Measurements from ENCODE around the gene MAPK4.

The MAPK4 gene

DNA sequence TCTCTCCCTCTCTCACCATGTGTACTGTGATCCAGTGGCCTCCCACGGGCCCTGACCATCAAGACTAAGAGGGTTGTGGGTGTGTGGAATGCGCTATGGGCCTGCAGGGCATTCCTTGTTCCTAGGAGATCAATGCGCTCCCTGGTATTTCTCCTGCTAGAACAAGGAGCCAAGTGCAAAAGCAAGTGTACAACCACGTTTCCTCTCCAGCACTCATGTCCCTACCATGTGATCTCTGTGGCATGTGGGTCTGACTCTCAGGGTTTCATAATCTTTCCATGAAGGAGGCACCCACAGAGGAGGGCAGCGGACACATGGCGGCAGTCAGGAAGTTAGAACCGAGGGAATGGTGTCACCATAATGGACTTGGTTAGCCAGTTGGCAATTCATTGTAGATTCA lies 91.4 kb downstream of the MAPK4 start:
- H3K36me3 ChIP-seq = no peaks in the 10 kb centered on the region
- no peak overlapping the region for H3K27ac ChIP-seq
- no peaks in the 10 kb centered on the region for H3K27me3 ChIP-seq (ENCODE audit: insufficient read depth, low read depth, severe bottlenecking)
- H3K4me3 ChIP-seq (ENCODE audit: low read depth, low read length) = no peak overlapping the region
- peaks cover 3% of the 10 kb centered on the region for H3K9me3 ChIP-seq (ENCODE audit: severe bottlenecking)
- DNase-seq = no peak
- TF ChIP-seq, protein P1, sequence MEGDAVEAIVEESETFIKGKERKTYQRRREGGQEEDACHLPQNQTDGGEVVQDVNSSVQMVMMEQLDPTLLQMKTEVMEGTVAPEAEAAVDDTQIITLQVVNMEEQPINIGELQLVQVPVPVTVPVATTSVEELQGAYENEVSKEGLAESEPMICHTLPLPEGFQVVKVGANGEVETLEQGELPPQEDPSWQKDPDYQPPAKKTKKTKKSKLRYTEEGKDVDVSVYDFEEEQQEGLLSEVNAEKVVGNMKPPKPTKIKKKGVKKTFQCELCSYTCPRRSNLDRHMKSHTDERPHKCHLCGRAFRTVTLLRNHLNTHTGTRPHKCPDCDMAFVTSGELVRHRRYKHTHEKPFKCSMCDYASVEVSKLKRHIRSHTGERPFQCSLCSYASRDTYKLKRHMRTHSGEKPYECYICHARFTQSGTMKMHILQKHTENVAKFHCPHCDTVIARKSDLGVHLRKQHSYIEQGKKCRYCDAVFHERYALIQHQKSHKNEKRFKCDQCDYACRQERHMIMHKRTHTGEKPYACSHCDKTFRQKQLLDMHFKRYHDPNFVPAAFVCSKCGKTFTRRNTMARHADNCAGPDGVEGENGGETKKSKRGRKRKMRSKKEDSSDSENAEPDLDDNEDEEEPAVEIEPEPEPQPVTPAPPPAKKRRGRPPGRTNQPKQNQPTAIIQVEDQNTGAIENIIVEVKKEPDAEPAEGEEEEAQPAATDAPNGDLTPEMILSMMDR (IDR thresholded peaks at IDR 0.05; ENCODE audit: low read depth, low read length) = no peak

DNA sequence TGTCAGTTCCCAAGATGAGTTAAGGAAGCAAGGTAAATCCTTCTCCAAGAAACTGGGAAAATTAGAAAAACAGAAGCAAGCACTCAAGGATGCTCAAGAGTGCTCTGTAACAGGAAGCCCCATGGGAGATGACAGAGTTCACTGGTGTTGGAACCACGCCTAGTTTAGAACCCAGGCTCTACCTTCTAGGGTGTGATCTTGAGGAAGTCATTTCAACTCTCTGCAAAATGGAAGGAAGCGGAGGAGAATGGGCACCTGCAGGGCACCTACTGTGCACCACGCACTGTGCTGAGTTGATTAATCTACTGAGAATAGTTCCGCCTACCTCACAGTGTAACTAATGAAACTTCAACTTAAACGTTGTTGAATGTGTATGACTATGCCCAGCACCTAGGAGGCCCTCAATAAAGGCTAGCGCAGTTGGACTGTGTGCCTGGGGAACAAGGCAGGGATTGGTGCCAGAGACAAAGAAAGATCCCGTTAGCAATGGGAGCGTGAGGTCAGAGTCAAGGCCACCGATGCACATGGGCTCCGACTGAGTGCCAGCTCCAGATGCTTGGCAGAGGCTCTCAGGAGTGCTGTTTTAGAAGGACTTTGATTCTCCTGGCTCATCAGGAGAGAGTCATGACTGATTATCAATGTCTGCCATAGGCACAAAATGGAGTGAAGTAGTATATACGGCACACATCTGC lies 93.7 kb downstream of the MAPK4 start:
- H3K4me3 ChIP-seq (ENCODE audit: low read depth, low read length) = no peak overlapping the region

DNA sequence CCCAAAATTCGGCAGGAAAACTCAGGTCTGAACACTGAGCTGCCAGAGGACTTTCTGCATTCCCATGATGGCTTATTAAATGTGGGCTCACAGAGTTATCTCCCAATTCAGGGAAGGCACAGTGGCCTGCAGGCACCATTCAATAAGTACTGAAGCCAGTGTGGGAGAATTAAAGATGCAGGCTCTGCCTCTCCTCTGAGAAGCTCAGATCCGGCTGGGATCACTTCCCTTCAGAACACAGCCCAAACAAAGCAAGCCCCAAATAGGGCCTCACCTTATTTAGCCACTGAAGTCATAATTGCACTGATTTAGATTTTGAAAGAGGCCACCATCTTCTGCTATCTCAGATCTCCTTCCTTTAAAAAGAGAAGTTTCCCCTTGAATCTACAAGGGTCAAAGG lies 94.3 kb downstream of the MAPK4 start:
- H3K4me3 ChIP-seq (ENCODE audit: low read depth, low read length) = no peak overlapping the region
- TF ChIP-seq, protein P1 (IDR thresholded peaks at IDR 0.05; ENCODE audit: low read depth, low read length) = no peak

More for the DNA sequence above, 93.7 kb downstream of the MAPK4 start:
- Histone ChIP-seq H3K9me3 (ENCODE audit: severe bottlenecking) (peaks cover 3% of the 10 kb centered on the region), H3K36me3 (no peaks in the 10 kb centered on the region), H3K27me3 (ENCODE audit: insufficient read depth, low read depth, severe bottlenecking) (no peaks in the 10 kb centered on the region), H3K27ac (no peak overlapping the region)
- TF ChIP-seq, protein P1 (IDR thresholded peaks at IDR 0.05; ENCODE audit: low read depth, low read length) = no peak
- no peak for DNase-seq

DNA sequence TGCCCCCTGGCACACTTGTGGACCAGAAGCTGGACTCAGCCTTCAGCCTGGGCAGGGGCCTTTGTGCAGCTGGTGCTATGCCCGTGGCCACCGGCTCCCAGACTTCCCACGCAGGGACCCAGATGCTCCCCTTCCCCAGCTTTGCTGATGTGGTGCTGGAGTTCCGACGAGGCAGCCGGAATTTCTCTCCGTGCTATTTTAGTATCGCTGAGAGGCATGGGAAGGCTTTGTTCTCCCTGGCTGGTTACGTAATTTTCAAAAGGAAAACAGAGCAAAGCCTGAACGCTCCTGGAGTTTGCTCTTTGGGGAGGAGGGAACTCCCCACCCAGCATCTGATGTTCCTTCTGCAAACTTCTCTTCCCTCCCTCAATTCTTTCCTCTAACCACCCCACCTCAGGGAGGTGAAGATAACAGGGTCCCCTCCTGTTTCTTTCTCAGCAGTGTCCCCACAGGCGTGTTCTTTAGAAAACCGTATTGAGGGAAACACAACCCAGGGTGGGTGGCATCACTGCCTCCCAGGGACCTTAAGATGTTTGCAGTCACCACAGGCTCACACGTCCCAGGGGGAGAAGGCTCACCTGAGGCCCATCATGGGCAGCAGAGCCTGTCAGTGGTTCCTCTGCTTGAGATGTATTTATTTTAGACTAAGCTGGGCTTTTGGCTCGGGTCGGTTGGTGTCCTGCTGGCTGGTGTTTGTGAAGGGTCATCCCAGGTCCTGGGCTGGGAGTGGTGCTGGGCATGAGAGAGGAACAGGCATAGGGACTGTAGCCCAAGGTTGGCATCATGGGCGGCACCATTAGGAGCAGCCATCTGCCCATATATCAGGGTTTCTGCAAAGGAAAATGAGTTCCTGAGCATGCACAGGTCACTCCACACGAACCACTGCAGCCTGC lies 95.0 kb downstream of the MAPK4 start:
- Histone ChIP-seq H3K9me3 (ENCODE audit: severe bottlenecking) (peaks cover 3% of the 10 kb centered on the region), H3K27me3 (ENCODE audit: insufficient read depth, low read depth, severe bottlenecking) (no peaks in the 10 kb centered on the region), H3K4me3 (ENCODE audit: low read depth, low read length) (no peak overlapping the region), H3K27ac (no peak overlapping the region), H3K36me3 (no peaks in the 10 kb centered on the region)
- TF ChIP-seq, protein P1 (IDR thresholded peaks at IDR 0.05; ENCODE audit: low read depth, low read length) = no peak
- no peak for DNase-seq

More for the DNA sequence above, 94.3 kb downstream of the MAPK4 start:
- Histone ChIP-seq H3K27ac (no peak overlapping the region), H3K9me3 (ENCODE audit: severe bottlenecking) (peaks cover 3% of the 10 kb centered on the region), H3K27me3 (ENCODE audit: insufficient read depth, low read depth, severe bottlenecking) (no peaks in the 10 kb centered on the region), H3K36me3 (no peaks in the 10 kb centered on the region)
- DNase-seq = no peak

DNA sequence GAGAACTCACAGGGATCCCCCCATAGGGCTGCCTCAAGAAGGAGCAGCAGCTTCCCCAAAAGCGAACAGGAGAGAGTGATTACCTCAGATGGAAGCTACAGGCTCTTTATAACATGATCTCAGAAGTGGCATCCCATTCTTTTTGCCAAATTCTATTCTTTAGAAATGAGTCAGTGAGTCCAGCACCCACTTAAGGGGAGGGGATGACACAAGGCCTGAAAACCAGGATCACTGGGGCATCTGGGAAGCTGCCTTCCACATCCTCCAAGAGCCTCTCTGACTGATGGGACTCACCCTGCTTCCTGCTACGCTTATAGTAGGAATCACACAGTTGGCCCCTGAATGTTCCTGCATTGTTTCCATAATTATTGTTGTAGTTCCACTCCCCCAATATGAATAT lies 96.5 kb downstream of the MAPK4 start:
- DNase-seq = no peak
- H3K36me3 ChIP-seq = no peaks in the 10 kb centered on the region

More for the DNA sequence above, 96.5 kb downstream of the MAPK4 start:
- no peak overlapping the region for H3K4me3 ChIP-seq (ENCODE audit: low read depth, low read length)
- no peak overlapping the region for H3K27ac ChIP-seq
- TF ChIP-seq, protein P1 (IDR thresholded peaks at IDR 0.05; ENCODE audit: low read depth, low read length) = no peak
- H3K9me3 ChIP-seq (ENCODE audit: severe bottlenecking) = peaks cover 3% of the 10 kb centered on the region
- no peaks in the 10 kb centered on the region for H3K27me3 ChIP-seq (ENCODE audit: insufficient read depth, low read depth, severe bottlenecking)
